ENCODE results near the gene RUNDC1.

RUNDC1 gene

DNA sequence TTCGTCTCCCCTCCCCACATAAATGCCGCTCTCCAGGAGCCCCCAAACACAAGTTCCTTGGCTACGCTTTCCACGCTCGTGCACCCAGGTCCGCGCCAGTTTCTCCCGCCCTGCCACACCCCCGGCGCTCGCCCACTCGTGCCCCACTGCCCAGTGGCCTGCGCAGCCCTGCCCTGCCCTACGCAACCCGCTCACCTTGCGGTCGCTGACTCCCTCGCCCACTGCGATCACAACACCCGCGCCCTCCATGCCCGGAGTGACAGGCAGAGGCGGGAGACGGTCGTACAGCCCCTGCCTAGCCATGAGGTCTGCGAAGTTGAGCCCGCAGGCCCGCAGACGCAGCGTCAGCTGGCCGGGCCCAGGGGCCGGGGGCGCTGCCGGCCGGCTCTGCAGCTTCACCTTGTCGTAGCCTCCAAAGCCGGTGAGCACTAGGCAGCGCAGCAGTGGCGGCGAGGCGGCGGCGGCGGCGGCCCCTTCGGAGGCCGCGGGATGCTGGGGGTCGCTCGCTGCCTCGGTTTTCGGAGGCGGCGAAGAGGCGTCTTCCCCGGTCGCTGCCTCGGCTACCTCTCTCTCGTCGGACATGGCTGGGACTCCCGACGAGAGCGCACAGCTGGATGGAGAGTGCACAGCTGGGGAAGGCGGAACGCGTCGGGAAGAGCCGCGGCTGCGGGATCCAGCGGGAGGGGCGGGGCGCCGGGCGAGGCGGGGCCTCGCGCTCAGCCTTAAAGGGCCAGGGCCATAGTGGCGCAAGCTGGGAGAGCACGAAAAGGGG lies 41.6 kb downstream of the RUNDC1 start, which contains the start of gene VAT1:
TSS of gene VAT1 (minus strand) at position 645 of the 772 bp plus-strand sequence. CDS start at position 582, 63 bp downstream.
- TF ChIP-seq, protein P1, sequence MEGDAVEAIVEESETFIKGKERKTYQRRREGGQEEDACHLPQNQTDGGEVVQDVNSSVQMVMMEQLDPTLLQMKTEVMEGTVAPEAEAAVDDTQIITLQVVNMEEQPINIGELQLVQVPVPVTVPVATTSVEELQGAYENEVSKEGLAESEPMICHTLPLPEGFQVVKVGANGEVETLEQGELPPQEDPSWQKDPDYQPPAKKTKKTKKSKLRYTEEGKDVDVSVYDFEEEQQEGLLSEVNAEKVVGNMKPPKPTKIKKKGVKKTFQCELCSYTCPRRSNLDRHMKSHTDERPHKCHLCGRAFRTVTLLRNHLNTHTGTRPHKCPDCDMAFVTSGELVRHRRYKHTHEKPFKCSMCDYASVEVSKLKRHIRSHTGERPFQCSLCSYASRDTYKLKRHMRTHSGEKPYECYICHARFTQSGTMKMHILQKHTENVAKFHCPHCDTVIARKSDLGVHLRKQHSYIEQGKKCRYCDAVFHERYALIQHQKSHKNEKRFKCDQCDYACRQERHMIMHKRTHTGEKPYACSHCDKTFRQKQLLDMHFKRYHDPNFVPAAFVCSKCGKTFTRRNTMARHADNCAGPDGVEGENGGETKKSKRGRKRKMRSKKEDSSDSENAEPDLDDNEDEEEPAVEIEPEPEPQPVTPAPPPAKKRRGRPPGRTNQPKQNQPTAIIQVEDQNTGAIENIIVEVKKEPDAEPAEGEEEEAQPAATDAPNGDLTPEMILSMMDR (IDR thresholded peaks at IDR 0.05; ENCODE audit: low read depth, low read length) = no peak
- peak within 1 kb of the TSS; percentile 97 for H3K4me3 ChIP-seq (ENCODE audit: low read depth, low read length)

- TF ChIP-seq, protein P1 (IDR thresholded peaks at IDR 0.05; ENCODE audit: low read depth, low read length) = peak; percentile 92
- H3K4me3 ChIP-seq (ENCODE audit: low read depth, low read length) = peak within 1 kb of the TSS; percentile 64
These were observed 44.3 kb downstream of the RUNDC1 start, which contains the start of gene RND2 for GRCh38 chr17:43024407-43025289. Gene RND2 (plus strand): TSS chr17:43025231. CDS start chr17:43025348, 117 bp downstream.

- peak overlapping the region; percentile 39 for H3K4me3 ChIP-seq (ENCODE audit: low read depth, low read length)
- TF ChIP-seq, protein P1 (IDR thresholded peaks at IDR 0.05; ENCODE audit: low read depth, low read length) = no peak
These were observed 44.9 kb downstream of the RUNDC1 start for GRCh38 chr17:43025290-43025657.

GRCh38 chr17:43025766-43026537 lies 45.6 kb downstream of the RUNDC1 start:
- TF ChIP-seq, protein P1 (IDR thresholded peaks at IDR 0.05; ENCODE audit: low read depth, low read length) = no peak
- no peak overlapping the region for H3K4me3 ChIP-seq (ENCODE audit: low read depth, low read length)

- TF ChIP-seq, protein P1 (IDR thresholded peaks at IDR 0.05; ENCODE audit: low read depth, low read length) = no peak
- no peak overlapping the region for H3K4me3 ChIP-seq (ENCODE audit: low read depth, low read length)
These were observed 46.2 kb downstream of the RUNDC1 start for GRCh38 chr17:43026595-43026994.

- no peak overlapping the region for H3K4me3 ChIP-seq (ENCODE audit: low read depth, low read length)
These were observed 47.0 kb downstream of the RUNDC1 start for GRCh38 chr17:43027091-43028032.

More at GRCh38 chr17:43027091-43028032, 47.0 kb downstream of the RUNDC1 start:
- TF ChIP-seq, protein P1 (IDR thresholded peaks at IDR 0.05; ENCODE audit: low read depth, low read length) = no peak

Measured in WI38 (cell line).